Suprapubic skin (tissue), 3 donors: ENCODE results near the gene LANCL2.

ENCODE experiments used
- CTCF ChIP-seq, 2 donors: fragments of 200-600 bp in 1 of 2; fragments of 450-650 bp in 1 of 2; sonication (generic) in 1 of 2; IDR thresholded peaks; one replicate each; pipeline ENCODE4 v1.5.1; 2016 to 2019; ENCODE audit warnings: antibody characterized with exemption in 2 of 2, mild to moderate bottlenecking in 1 of 2, moderate library complexity in 1 of 2
- EP300 ChIP-seq: sonication (generic); formaldehyde crosslinking; IDR thresholded peaks from one replicate; pipeline ENCODE4 v1.6.1; 2017; ENCODE audit warnings: antibody characterized with exemption

DNA sequence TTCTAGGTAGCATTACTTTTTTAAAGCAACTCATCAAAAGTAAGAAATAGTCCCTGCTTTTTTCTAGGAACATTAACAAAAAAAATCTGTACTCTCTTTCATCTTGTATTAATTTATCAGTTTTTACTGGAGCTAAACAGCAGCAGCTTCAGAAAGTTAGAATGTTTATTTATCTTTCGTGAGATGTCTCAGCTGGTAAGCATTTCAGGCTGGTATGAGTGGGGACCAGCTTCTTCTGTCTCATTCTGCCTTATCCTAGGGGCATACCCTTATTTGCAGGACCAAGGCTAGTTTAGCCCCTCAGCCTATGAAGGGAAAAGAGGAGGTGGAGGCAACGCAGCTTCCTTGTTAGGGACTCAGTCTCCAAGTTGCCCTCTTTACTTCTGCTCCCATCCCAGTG, 35.1 kb downstream of the LANCL2 start:
- TF ChIP-seq CTCF (IDR thresholded peaks at IDR 0.05) (no peak), EP300 (no peak)
